ENCODE measurements around the gene MRPL49. TPM values are rescaled to one million over a fixed set of nuclear protein-coding genes. Genes with fewer than 3 reads are reported as not detected.

Gene MRPL49
- total and polyA plus RNA-seq, 9 of the 15 experiments (the other 6 are each of a cell fraction or from before 2014, with no cell fraction given), result 74.3 to 132 (median 91.2) TPM

- TF ChIP-seq THAP12 (CRISPR knock-in tag; IDR thresholded peaks at IDR 0.05), result no peak
- no peak for TF ChIP-seq MCM3 (IDR thresholded peaks at IDR 0.05)
- TF ChIP-seq RBM34 (IDR thresholded peaks at IDR 0.05; ENCODE audit: borderline replicate concordance, insufficient read depth, low read length), result no peak
- TF ChIP-seq HEY1 (CRISPR knock-in tag; IDR thresholded peaks at IDR 0.05; ENCODE audit: borderline replicate concordance), result no peak
- TF ChIP-seq PRMT5 (CRISPR knock-in tag; IDR thresholded peaks at IDR 0.05), result 0 out of 2 replicates have a peak, but pooled peaks have one; percentile 9
- TF ChIP-seq ZZZ3 (IDR thresholded peaks at IDR 0.05), result 0 out of 2 replicates have a peak, but pooled peaks have one; percentile 44
- TF ChIP-seq RAD51 (IDR thresholded peaks at IDR 0.05; ENCODE audit: borderline replicate concordance, low read depth), result no peak
- peak in 1 of 2 experiments; percentile 94; a peak in 2 of 4 replicates for TF ChIP-seq BCLAF1 (IDR thresholded peaks at IDR 0.05; ENCODE audit: borderline replicate concordance in 1 of 2, control insufficient read depth in 1 of 2, low read depth in 2 of 2, low read length in 1 of 2)
- TF ChIP-seq TARDBP (IDR thresholded peaks at IDR 0.05), result no peak
- no peak for TF ChIP-seq SMARCC2 (IDR thresholded peaks at IDR 0.05; ENCODE audit: low read depth)
- TF ChIP-seq ZKSCAN1 (IDR thresholded peaks at IDR 0.05; ENCODE audit: low read depth, low read length), result no peak
- TF ChIP-seq ZNF146 (CRISPR knock-in tag; IDR thresholded peaks at IDR 0.05; ENCODE audit: unreplicated experiment), result no peak
- no peak for TF ChIP-seq ZNF551 (CRISPR knock-in tag; IDR thresholded peaks at IDR 0.05)
- peak; percentile 34; the same call in 1 of the 2 replicates for TF ChIP-seq ZNF445 (CRISPR knock-in tag; IDR thresholded peaks at IDR 0.05; ENCODE audit: low read depth)
- TF ChIP-seq SREBF2 (CRISPR knock-in tag; IDR thresholded peaks at IDR 0.05), result no peak
- no peak for TF ChIP-seq ZNF79 (CRISPR knock-in tag; IDR thresholded peaks at IDR 0.05; ENCODE audit: low read depth)
- TF ChIP-seq NFXL1 (CRISPR knock-in tag; IDR thresholded peaks at IDR 0.05), result no peak
- peak in 1 of 2 experiments; percentile 71; a peak in 2 of 4 replicates for TF ChIP-seq TRIM24 (IDR thresholded peaks at IDR 0.05)
- peak; percentile 87 for TF ChIP-seq RBBP5 (IDR thresholded peaks at IDR 0.05; ENCODE audit: borderline replicate concordance, insufficient read depth, low read length, poor library complexity, severe bottlenecking)
- TF ChIP-seq BRF1 (IDR thresholded peaks at IDR 0.05; ENCODE audit: borderline replicate concordance, extremely low read depth, insufficient read length), result no peak
- TF ChIP-seq TGIF2 (CRISPR knock-in tag; IDR thresholded peaks at IDR 0.05), result no peak
- peak; percentile 89 for TF ChIP-seq VEZF1 (CRISPR knock-in tag; IDR thresholded peaks at IDR 0.05)
Observed at GRCh38 chr11:65134240-65134951, 12.3 kb downstream of the MRPL49 start, which contains the start of gene SYVN1 (continued).
